Measurements from ENCODE around the gene S100A7A. TPM values are rescaled to one million over a fixed set of nuclear protein-coding genes. Genes with fewer than 3 reads are reported as not detected.

Gene S100A7A
- polyA plus RNA-seq, 1 donor from 2014 or later: not detected

- Histone ChIP-seq H3K79me2 (replicated peaks; ENCODE audit: insufficient read depth, low read length) (no peaks in the 10 kb centered on the region), H3K9me3 (ENCODE audit: low read length) (no peaks in the 10 kb centered on the region), H3K9me2 (ENCODE audit: insufficient read depth, low read length) (no peaks in the 10 kb centered on the region), H3K4me3 (ENCODE audit: low read length) (no peak overlapping the region), H3K4me2 (ENCODE audit: low read length) (no peak overlapping the region), H2AFZ (ENCODE audit: low read depth, low read length) (no peak overlapping the region), H3F3A (ENCODE audit: insufficient read depth, low read length, poor library complexity, severe bottlenecking) (no peaks in the 10 kb centered on the region), H3K36me3 (ENCODE audit: insufficient read depth, low read length) (no peaks in the 10 kb centered on the region), H3K27me3 (ENCODE audit: insufficient read depth, low read depth, low read length) (no peaks in the 10 kb centered on the region), H4K20me1 (ENCODE audit: insufficient read depth) (no peaks in the 10 kb centered on the region), H3K27ac (ENCODE audit: low read length) (no peak overlapping the region), H3K9ac (ENCODE audit: low read length) (no peak overlapping the region)
- TF ChIP-seq REST (IDR thresholded peaks at IDR 0.05; ENCODE audit: borderline replicate concordance): no peak
- no peak for TF ChIP-seq MXI1 (conservative IDR thresholded peaks at IDR 0.05; ENCODE audit: poor library complexity, severe bottlenecking)
- no peak for TF ChIP-seq EZH2 (IDR thresholded peaks at IDR 0.05; ENCODE audit: borderline replicate concordance, insufficient read depth, low read length, poor library complexity, severe bottlenecking)
- TF ChIP-seq TAF1 (IDR thresholded peaks at IDR 0.05; ENCODE audit: low read depth): no peak
- no peak for TF ChIP-seq SMC3 (conservative IDR thresholded peaks at IDR 0.05; ENCODE audit: poor library complexity)
- TF ChIP-seq RAD21 (conservative IDR thresholded peaks at IDR 0.05): no peak
- TF ChIP-seq EP300 (conservative IDR thresholded peaks at IDR 0.05; ENCODE audit: poor library complexity, severe bottlenecking): no peak
- TF ChIP-seq CTCF (IDR thresholded peaks at IDR 0.05; ENCODE audit: poor library complexity, severe bottlenecking): no peak
- no peak for TF ChIP-seq POLR2AphosphoS5 (IDR thresholded peaks at IDR 0.05)
Measured at GRCh38 chr1:153389973-153390879, 26.1 kb upstream of the S100A7A start.

GRCh38 chr1:153390938-153391710, 25.2 kb upstream of the S100A7A start, which contains the start of gene S100A8:
Gene S100A8 (minus strand): TSS chr1:153391073. CDS start chr1:153390535, 538 bp downstream.
- no peaks in the 10 kb centered on the region for H3K9me3 ChIP-seq (ENCODE audit: low read length)
- H3F3A ChIP-seq (ENCODE audit: insufficient read depth, low read length, poor library complexity, severe bottlenecking): no peaks in the 10 kb centered on the region
- no peaks in the 10 kb centered on the region for H3K79me2 ChIP-seq (replicated peaks; ENCODE audit: insufficient read depth, low read length)
- TF ChIP-seq CTCF (IDR thresholded peaks at IDR 0.05; ENCODE audit: poor library complexity, severe bottlenecking): no peak
- no peak for TF ChIP-seq RAD21 (conservative IDR thresholded peaks at IDR 0.05)
- no peak for TF ChIP-seq SMC3 (conservative IDR thresholded peaks at IDR 0.05; ENCODE audit: poor library complexity)
- no peak for TF ChIP-seq POLR2AphosphoS5 (IDR thresholded peaks at IDR 0.05)
- no peaks in the 10 kb centered on the region for H3K36me3 ChIP-seq (ENCODE audit: insufficient read depth, low read length)
- no peak within 1 kb of the TSS for H3K27ac ChIP-seq (ENCODE audit: low read length)
- H4K20me1 ChIP-seq (ENCODE audit: insufficient read depth): no peaks in the 10 kb centered on the region
- no peak within 1 kb of the TSS for H3K9ac ChIP-seq (ENCODE audit: low read length)
- H3K4me3 ChIP-seq (ENCODE audit: low read length): no peak within 1 kb of the TSS
- no peak within 1 kb of the TSS for H2AFZ ChIP-seq (ENCODE audit: low read depth, low read length)
- no peaks in the 10 kb centered on the region for H3K9me2 ChIP-seq (ENCODE audit: insufficient read depth, low read length)
- H3K4me2 ChIP-seq (ENCODE audit: low read length): no peak within 1 kb of the TSS
- no peaks in the 10 kb centered on the region for H3K27me3 ChIP-seq (ENCODE audit: insufficient read depth, low read depth, low read length)
